Activated gamma-delta T cell treated with anti-CD3 and anti-CD28 coated beads, Interleukin-2, amount 50 U/mL, for 16 hours (primary cell): Measurements from ENCODE around the gene NEUROG2.
"Not testable (repeated sequence)": the region's sequence is repeated elsewhere in the genome, so short reads cannot be mapped to it uniquely, and the experiment has no call there.

Experiments used
- DNase-seq: peaks from one replicate; pipeline ENCODE4 v3.0.0-alpha.2; 2020; ENCODE audit warnings: low read depth

The NEUROG2 gene

DNA sequence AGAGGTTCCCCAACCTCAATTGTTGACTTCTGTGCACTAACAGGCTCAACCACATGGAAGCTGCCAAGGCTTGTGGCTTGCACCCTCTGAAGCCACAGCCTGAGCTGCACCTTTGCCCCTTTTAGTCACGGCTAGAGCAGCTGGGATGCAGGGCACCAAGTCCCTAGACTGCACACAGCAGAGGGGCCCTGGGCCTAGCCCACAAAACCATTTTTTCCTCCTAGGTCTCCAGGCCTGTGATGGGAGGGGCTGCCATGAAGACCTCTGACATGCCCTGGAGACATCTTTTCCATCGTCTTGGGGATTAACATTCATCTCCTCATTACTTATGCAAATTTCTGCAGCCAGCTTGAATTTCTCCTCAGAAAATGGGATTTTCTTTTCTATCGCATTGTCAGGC is 25.2 kb downstream of the NEUROG2 start:
- not testable (repeated sequence) for DNase-seq

DNA sequence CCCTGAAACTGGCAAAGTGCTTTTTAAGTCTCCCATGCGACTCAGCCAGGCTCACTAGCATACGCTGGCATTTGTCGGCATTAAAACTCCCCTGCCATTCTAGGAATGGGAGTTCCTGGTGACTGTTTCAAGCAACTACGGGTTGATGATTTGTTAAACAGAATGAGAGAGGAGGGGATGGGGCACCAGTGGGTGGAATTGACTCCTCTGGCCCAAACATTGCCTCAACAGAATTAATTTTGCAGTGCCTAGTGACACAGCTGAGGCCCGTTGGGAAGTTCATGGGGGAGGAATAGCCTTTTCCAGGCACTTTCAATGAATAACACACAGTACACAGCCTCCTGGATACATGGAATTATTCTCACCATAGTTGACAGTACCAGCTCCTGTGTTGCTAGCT is 30.1 kb downstream of the NEUROG2 start:
- DNase-seq, result no peak

DNA sequence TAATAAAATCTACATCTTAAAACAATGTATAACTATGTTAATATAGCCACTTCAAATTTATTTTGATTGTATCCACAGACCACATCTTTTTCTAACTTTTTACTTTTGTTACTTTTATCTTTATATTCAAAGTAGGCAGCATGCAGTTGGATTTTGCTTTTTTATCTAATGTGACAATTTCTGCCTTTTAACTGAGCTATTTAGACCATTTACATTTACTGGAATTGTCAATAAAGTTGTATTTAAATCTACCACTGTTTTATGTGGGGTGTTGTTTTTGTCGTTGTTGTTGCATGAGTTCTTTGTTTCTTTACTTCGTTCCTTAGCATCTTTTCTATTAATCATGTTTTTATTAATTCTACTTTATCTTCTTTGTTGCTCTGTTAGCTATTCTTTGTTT is 42.0 kb downstream of the NEUROG2 start:
- DNase-seq, result no peak

DNA sequence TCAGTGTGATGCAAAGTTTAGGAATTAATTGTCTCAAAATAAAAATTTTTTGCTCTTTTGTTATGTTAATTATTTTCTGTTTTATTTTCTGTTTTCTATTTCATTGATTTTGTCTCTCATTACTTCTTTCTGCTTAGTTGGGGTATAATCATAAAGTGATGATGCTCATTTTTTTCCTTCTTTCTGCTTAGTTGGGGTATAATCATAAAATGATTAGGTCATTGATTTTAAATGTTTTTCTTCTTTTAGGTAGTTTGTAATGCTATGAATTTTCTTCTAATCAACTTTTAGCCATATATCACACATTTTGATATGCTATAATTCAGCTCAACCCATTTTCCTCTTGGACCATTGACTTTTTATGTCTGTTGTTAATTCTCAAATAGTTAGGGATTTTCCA is 43.7 kb downstream of the NEUROG2 start:
- no peak for DNase-seq
